ENCODE results near the gene KCNJ6. TPM values are rescaled to one million over a fixed set of nuclear protein-coding genes. Genes with fewer than 3 reads are reported as not detected.
A peak's percentile ranks its signal among the peaks of the same experiment; 100 is the strongest.
"Not testable (repeated sequence)": the region's sequence is repeated elsewhere in the genome, so short reads cannot be mapped to it uniquely, and the experiment has no call there.

Gene KCNJ6
- total RNA-seq, 1 donor from 2014 or later = 0.33 TPM

DNA sequence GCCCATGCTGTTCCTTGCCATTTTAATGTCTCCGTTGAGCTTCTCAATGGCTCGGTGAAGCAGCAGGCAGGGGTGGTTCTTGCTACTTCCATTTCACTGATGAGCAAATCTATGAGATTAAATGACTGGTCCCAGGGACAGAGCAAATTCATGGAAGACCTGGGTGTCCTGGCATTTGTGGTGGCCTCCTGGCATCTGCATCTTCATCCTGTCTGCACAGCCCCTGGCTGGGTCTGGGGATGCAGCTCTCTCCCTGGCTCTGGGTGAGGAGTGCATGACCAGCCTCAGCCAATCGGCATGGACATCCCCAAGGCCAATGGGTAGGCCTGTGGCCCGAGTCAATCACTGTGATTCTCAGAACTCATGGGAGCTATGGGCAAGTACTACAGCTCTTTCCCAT lies 261.7 kb downstream of the KCNJ6 start:
- no peak for TF ChIP-seq CTCF (IDR thresholded peaks at IDR 0.05; ENCODE audit: insufficient read depth, low read length, poor library complexity, severe bottlenecking)
- no peak overlapping the region for H3K4me3 ChIP-seq (ENCODE audit: low read depth, low read length)
- no peak for DNase-seq (ENCODE audit: low read depth)
- H3K27me3 ChIP-seq (ENCODE audit: control insufficient read depth, insufficient read depth, low read length) = no peaks in the 10 kb centered on the region
- no peaks in the 10 kb centered on the region for H3K36me3 ChIP-seq (ENCODE audit: control insufficient read depth, insufficient read depth, low read length)

DNA sequence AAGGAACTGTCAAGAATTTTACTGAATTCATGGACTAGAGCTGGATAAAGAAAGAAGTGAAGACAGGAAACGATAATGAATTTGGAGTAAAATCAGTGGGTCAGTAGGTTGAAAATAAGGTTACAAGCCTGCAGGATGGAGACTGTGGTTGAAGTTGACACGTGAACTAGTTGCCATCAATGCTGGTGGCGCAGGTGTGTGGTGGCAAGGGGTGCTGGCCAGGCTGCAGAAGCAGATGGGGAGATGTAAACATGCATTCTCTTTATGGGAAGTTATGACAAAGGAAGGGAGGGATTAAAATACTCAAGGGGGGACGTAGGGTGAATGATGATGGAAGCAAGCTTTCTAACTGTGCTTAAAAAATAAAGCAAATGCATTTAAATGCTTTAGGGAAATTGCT lies 263.1 kb downstream of the KCNJ6 start:
- Histone ChIP-seq H3K27me3 (ENCODE audit: control insufficient read depth, insufficient read depth, low read length) (no peaks in the 10 kb centered on the region), H3K4me3 (ENCODE audit: low read depth, low read length) (no peak overlapping the region), H3K36me3 (ENCODE audit: control insufficient read depth, insufficient read depth, low read length) (no peaks in the 10 kb centered on the region)
- DNase-seq (ENCODE audit: low read depth) = no peak
- no peak for TF ChIP-seq CTCF (IDR thresholded peaks at IDR 0.05; ENCODE audit: insufficient read depth, low read length, poor library complexity, severe bottlenecking)

- peak; percentile 26 for DNase-seq (ENCODE audit: low read depth)
- Histone ChIP-seq H3K4me3 (ENCODE audit: low read depth, low read length) (no peak overlapping the region), H3K36me3 (ENCODE audit: control insufficient read depth, insufficient read depth, low read length) (no peaks in the 10 kb centered on the region), H3K27me3 (ENCODE audit: control insufficient read depth, insufficient read depth, low read length) (no peaks in the 10 kb centered on the region)
- no peak for TF ChIP-seq CTCF (IDR thresholded peaks at IDR 0.05; ENCODE audit: insufficient read depth, low read length, poor library complexity, severe bottlenecking)
These were observed 268.5 kb downstream of the KCNJ6 start for GRCh38 chr21:37647781-37648180.

DNA sequence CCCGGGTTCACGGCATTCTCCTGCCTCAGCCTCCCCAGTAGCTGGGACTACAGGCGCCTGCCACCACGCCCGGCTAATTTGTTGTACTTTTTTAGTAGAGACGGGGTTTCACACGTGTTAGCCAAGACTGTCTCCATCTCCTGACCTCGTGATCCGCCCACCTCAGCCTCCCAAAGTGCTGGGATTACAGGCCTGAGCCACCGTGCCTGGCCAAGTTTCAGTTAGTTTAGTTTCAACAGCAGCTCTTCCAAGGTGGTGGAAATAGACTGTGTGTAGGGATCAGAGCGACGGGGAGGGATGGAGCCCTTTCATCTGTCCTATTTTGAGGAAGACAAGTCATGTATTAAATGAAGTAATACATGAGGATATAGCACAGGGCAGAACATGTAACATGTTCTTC lies 269.5 kb downstream of the KCNJ6 start:
- DNase-seq (ENCODE audit: low read depth); H3K36me3 ChIP-seq (ENCODE audit: control insufficient read depth, insufficient read depth, low read length); H3K4me3 ChIP-seq (ENCODE audit: low read depth, low read length); H3K27me3 ChIP-seq (ENCODE audit: control insufficient read depth, insufficient read depth, low read length): not testable (repeated sequence)

DNA sequence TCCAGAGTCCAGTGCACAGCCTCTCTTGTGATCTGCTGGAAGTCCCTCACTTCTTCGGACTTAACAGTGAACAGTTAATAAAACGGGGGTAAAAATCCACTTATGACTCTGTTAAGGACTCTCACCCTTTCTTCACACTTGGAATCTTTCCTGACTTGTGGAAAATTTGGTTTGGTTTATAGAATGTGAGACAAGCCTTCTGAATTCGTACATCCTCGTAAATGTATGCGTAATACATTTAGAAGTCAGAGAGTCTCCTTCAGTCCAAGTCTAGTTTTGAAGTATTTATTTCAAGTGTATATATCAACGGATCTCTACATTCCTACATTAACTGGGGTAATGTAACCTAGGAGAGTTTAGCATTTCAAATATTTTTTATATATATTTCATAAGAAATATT lies 270.4 kb downstream of the KCNJ6 start:
- H3K27me3 ChIP-seq (ENCODE audit: control insufficient read depth, insufficient read depth, low read length) = no peaks in the 10 kb centered on the region

DNA sequence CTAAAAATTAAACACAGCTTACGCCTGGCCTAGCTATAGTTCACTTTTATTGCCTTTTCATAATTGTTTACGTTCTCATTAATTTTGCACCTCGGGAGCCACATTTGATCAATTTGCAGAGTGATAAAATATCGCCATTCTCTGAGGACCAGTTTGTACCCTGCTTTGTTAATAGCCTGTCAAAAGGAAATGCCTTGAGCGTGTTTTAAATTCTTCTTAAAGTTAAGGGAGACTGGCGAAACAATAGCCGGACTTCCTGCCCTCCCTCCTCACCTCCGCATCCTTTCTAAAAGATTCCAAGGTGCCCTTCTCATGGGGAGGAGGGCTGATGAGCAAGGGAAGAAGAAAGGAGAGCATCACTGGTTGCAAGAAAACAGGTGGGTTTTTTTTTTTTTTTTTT lies 271.6 kb downstream of the KCNJ6 start:
- no peak for TF ChIP-seq CTCF (IDR thresholded peaks at IDR 0.05; ENCODE audit: insufficient read depth, low read length, poor library complexity, severe bottlenecking)
- no peak for DNase-seq (ENCODE audit: low read depth)
- H3K36me3 ChIP-seq (ENCODE audit: control insufficient read depth, insufficient read depth, low read length) = no peaks in the 10 kb centered on the region
- no peaks in the 10 kb centered on the region for H3K27me3 ChIP-seq (ENCODE audit: control insufficient read depth, insufficient read depth, low read length)
- H3K4me3 ChIP-seq (ENCODE audit: low read depth, low read length) = no peak overlapping the region

More for the DNA sequence above, 270.4 kb downstream of the KCNJ6 start:
- Histone ChIP-seq H3K36me3 (ENCODE audit: control insufficient read depth, insufficient read depth, low read length) (no peaks in the 10 kb centered on the region), H3K4me3 (ENCODE audit: low read depth, low read length) (no peak overlapping the region)
- DNase-seq (ENCODE audit: low read depth) = no peak
- no peak for TF ChIP-seq CTCF (IDR thresholded peaks at IDR 0.05; ENCODE audit: insufficient read depth, low read length, poor library complexity, severe bottlenecking)

GRCh38 chr21:37643862-37644261 lies 272.4 kb downstream of the KCNJ6 start:
- not testable (repeated sequence) for H3K27me3 ChIP-seq (ENCODE audit: control insufficient read depth, insufficient read depth, low read length); H3K36me3 ChIP-seq (ENCODE audit: control insufficient read depth, insufficient read depth, low read length); DNase-seq (ENCODE audit: low read depth); H3K4me3 ChIP-seq (ENCODE audit: low read depth, low read length)
